ENCODE data around the gene C5. TPM values are rescaled to one million over a fixed set of nuclear protein-coding genes. Genes with fewer than 3 reads are reported as not detected.

The C5 gene
- total and polyA plus RNA-seq, 9 of the 15 experiments (the other 6 are each of a cell fraction or from before 2014, with no cell fraction given), result 0.08 to 0.91 (median 0.42) TPM

DNA sequence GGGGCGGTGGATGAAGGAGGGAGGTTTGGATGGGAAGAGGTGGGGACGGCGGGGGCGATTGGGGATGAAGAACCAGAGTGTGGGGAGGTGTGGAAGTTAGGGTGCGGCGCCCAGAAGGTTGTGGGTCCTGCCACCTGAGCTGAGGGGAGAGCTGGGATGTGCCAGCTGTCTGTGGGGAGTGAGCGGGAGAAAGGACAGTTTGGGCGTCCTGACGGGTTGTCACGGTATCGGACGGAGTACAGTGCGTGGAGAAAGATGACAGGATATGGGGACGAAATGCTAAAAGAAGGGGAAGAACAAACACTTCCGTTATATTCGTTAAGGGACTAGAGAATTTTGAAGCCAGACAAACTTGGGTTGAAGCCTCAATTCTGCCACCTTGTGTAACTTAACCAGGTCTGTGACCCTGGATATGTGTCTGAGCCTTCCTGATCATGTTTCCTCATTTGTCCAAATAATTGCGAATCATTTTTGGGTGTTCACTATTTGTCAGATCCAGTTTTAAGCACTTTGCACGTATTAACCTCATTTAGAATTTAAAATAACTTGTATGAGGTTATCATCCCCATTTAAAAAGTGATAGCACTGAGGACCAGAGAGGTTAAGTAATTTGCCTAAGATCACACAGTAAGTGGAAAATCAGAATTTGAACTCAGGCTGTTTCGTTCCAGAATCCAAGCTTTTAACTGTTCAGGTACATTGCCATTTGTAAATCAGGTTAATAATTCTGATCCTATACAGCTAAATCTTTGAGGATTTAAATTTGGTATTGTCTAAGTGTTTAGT is 25.4 kb upstream of the C5 start:
- WGBS (ENCODE audit: insufficient coverage, low coverage, missing lambda C conversion rate), result 2% methylated on average over 19 of the region's 19 CpGs
- Histone ChIP-seq H2AFZ (ENCODE audit: low read depth, low read length) (peak overlapping the region; percentile 98), H3K27me3 (ENCODE audit: control insufficient read depth in 2 of 2, insufficient read depth in 2 of 2, low read length in 2 of 2) (no peaks in the 10 kb centered on the region), H3K4me2 (ENCODE audit: insufficient read depth, low read length) (peak overlapping the region; percentile 98), H3K27ac (ENCODE audit: extremely low read depth, low read depth, low read length) (peak overlapping the region; percentile 93), H3K4me3 (peak overlapping the region; percentile 81), H3K9me3 (replicated peaks; ENCODE audit: control insufficient read depth, insufficient read depth, low read depth, low read length) (no peaks in the 10 kb centered on the region), H3K79me2 (ENCODE audit: control insufficient read depth, insufficient read depth, low read length) (peaks cover 14% of the 10 kb centered on the region), H3K4me1 (replicated peaks in 1 of 2; ENCODE audit: control insufficient read depth in 2 of 2, insufficient read depth in 2 of 2, low read length in 2 of 2) (peaks cover 7 to 20% of the 10 kb centered on the region in 2 experiments; a peak in 4 of 5 replicates), H3K9ac (ENCODE audit: insufficient read depth in 1 of 2, low read depth in 2 of 2, low read length in 2 of 2) (peak overlapping the region; percentile 84 to 94), H4K20me1 (replicated peaks; ENCODE audit: control insufficient read depth, insufficient read depth, low read length) (no peaks in the 10 kb centered on the region), H3K9me1 (ENCODE audit: control insufficient read depth, insufficient read depth, low read length) (no peaks in the 10 kb centered on the region), H3K36me3 (ENCODE audit: control insufficient read depth, insufficient read depth, low read length) (no peaks in the 10 kb centered on the region)
- ATAC-seq, result no peak
- BruUV-seq (replicated peaks), result TSS peak; percentile 65
- intact Hi-C loops (cut with micrococcal nuclease) (loop anchor here (2.0 to 10.0 kb wide), 2 partner anchors 45 to 201 kb away; partner anchors contain the start of gene PHF19), in situ Hi-C loops (cut with MboI) (no loop called here)
- FAIRE-seq, result peak; percentile 81
- POLR2A ChIA-PET, result interaction anchor here (0.6 to 0.9 kb wide), 3 partner anchors 22 to 173 kb away, joined by 3 to 4 read pairs (median 3); no protein-coding TSS in a partner anchor
- CTCF ChIA-PET (ENCODE audit: low intra/inter-chr PET ratio), result interaction anchor here (0.6 kb wide), 1 partner anchor 24 kb away, joined by 7 read pairs; no protein-coding TSS in a partner anchor
- no peak for DNase-seq (ENCODE audit: extremely low read depth in 1 of 4, low spot score in 3 of 4)
- TF ChIP-seq CBFA2T3 (IDR thresholded peaks at IDR 0.05) (0 out of 2 replicates have a peak, but pooled peaks have one; percentile 2), DPF2 (IDR thresholded peaks at IDR 0.05) (0 out of 2 replicates have a peak, but pooled peaks have one; percentile 24), KAT8 (IDR thresholded peaks at IDR 0.05; ENCODE audit: low read depth) (no peak), NFE2L1 (tag; IDR thresholded peaks at IDR 0.05; ENCODE audit: borderline replicate concordance, low read depth) (no peak), NONO (IDR thresholded peaks at IDR 0.05; ENCODE audit: low read depth in 2 of 2, low read length in 1 of 2) (no peak), SMARCA5 (IDR thresholded peaks at IDR 0.05) (peak; percentile 96), NCOA1 (IDR thresholded peaks at IDR 0.05; ENCODE audit: low read depth) (peak; percentile 17; the same call in 1 of the 2 replicates), CBFA2T2 (conservative IDR thresholded peaks at IDR 0.05) (no peak), HLTF (IDR thresholded peaks at IDR 0.05) (peak; percentile 87), OTX1 (CRISPR knock-in tag; IDR thresholded peaks at IDR 0.05) (0 out of 2 replicates have a peak, but pooled peaks have one; percentile 66), CBX3 (IDR thresholded peaks at IDR 0.05; ENCODE audit: borderline replicate concordance in 1 of 2, low read length in 2 of 2) (peak in 1 of 2 experiments; percentile 36; a peak in 1 of 3 replicates), ZNF316 (IDR thresholded peaks at IDR 0.05) (0 out of 2 replicates have a peak, but pooled peaks have one; percentile 17)
- TF ChIP-seq, protein P1, sequence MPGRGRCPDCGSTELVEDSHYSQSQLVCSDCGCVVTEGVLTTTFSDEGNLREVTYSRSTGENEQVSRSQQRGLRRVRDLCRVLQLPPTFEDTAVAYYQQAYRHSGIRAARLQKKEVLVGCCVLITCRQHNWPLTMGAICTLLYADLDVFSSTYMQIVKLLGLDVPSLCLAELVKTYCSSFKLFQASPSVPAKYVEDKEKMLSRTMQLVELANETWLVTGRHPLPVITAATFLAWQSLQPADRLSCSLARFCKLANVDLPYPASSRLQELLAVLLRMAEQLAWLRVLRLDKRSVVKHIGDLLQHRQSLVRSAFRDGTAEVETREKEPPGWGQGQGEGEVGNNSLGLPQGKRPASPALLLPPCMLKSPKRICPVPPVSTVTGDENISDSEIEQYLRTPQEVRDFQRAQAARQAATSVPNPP (IDR thresholded peaks at IDR 0.05; ENCODE audit: borderline replicate concordance, insufficient read depth, insufficient read length), result no peak
- TF ChIP-seq, protein P2, sequence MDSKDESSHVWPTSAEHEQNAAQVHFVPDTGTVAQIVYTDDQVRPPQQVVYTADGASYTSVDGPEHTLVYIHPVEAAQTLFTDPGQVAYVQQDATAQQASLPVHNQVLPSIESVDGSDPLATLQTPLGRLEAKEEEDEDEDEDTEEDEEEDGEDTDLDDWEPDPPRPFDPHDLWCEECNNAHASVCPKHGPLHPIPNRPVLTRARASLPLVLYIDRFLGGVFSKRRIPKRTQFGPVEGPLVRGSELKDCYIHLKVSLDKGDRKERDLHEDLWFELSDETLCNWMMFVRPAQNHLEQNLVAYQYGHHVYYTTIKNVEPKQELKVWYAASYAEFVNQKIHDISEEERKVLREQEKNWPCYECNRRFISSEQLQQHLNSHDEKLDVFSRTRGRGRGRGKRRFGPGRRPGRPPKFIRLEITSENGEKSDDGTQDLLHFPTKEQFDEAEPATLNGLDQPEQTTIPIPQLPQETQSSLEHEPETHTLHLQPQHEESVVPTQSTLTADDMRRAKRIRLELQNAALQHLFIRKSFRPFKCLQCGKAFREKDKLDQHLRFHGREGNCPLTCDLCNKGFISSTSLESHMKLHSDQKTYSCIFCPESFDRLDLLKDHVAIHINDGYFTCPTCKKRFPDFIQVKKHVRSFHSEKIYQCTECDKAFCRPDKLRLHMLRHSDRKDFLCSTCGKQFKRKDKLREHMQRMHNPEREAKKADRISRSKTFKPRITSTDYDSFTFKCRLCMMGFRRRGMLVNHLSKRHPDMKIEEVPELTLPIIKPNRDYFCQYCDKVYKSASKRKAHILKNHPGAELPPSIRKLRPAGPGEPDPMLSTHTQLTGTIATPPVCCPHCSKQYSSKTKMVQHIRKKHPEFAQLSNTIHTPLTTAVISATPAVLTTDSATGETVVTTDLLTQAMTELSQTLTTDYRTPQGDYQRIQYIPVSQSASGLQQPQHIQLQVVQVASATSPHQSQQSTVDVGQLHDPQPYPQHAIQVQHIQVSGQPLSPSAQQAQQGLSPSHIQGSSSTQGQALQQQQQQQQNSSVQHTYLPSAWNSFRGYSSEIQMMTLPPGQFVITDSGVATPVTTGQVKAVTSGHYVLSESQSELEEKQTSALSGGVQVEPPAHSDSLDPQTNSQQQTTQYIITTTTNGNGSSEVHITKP (IDR thresholded peaks at IDR 0.05; ENCODE audit: partially characterized antibody), result peak; percentile 37
- TF ChIP-seq, protein P3, sequence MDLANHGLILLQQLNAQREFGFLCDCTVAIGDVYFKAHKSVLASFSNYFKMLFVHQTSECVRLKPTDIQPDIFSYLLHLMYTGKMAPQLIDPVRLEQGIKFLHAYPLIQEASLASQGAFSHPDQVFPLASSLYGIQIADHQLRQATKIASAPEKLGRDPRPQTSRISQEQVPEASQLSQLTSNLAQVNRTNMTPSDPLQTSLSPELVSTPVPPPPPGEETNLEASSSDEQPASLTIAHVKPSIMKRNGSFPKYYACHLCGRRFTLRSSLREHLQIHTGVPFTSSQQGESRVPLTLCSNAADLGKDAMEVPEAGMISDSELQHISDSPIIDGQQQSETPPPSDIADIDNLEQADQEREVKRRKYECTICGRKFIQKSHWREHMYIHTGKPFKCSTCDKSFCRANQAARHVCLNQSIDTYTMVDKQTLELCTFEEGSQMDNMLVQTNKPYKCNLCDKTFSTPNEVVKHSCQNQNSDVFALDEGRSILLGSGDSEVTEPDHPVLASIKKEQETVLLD (IDR thresholded peaks at IDR 0.05), result peak; percentile 54; the same call in 1 of the 2 replicates
